GM13976 (cell line): ENCODE data around the gene MAPT.

Experiments
- DNase-seq: peaks from one replicate; pipeline ENCODE4 v3.0.0; 2012; ENCODE audit warnings: low spot score
- CTCF ChIP-seq: IDR thresholded peaks from 2 replicates; pipeline ENCODE4 v1.5.1; 2012; ENCODE audit warnings: borderline replicate concordance, mild to moderate bottlenecking; ENCODE audit not compliant: insufficient read depth; ENCODE audit errors: extremely low read depth, missing control alignments, control extremely low read depth
- in situ Hi-C: fragments of 300-500 bp; cut with MboI; formaldehyde crosslinking; loops from one replicate; pipeline ENCODE4 v1.12.0; 2022; ENCODE audit warnings: low sequenced_read_pairs, mixed read lengths, inconsistent platforms; ENCODE audit not compliant: unreplicated experiment

MAPT gene

GRCh38 chr17:45894022-45894784 is at the start of gene MAPT:
Gene MAPT, plus strand, starts transcription at chr17:45894554. Its CDS starts 67,784 bp downstream, at chr17:45962338.
- in situ Hi-C loops: no loop called here
- DNase-seq: peak; percentile 98
- peak; percentile 91 for TF ChIP-seq CTCF

GRCh38 chr17:45844695-45845375 is 49.5 kb upstream of the MAPT start, which contains the start of gene SPPL2C:
Gene SPPL2C, plus strand, starts transcription at chr17:45844881. Its CDS starts 26 bp downstream, at chr17:45844907.
- in situ Hi-C loops: loop anchor here (25.0 kb wide), 2 partner anchors 433 to 633 kb away; partner anchors contain the start of gene FMNL1
- no peak for TF ChIP-seq CTCF
- no peak for DNase-seq

GRCh38 chr17:45845376-45846185 is 48.8 kb upstream of the MAPT start:
- DNase-seq: no peak
- TF ChIP-seq CTCF: no peak
- in situ Hi-C loops: loop anchor here (25.0 kb wide), 2 partner anchors 433 to 633 kb away; partner anchors contain the start of gene FMNL1

DNA sequence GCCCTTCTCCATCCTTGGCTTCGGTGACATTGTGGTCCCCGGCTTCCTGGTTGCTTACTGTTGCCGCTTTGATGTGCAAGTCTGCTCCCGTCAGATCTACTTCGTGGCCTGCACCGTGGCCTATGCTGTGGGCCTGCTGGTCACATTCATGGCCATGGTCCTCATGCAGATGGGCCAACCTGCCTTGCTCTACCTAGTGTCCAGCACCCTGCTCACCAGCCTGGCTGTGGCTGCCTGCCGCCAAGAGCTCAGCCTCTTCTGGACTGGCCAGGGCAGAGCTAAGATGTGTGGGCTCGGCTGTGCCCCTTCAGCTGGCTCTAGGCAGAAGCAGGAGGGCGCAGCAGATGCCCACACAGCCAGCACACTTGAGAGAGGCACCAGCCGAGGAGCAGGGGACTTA is 48.1 kb upstream of the MAPT start:
- TF ChIP-seq CTCF: no peak
- no peak for DNase-seq
- in situ Hi-C loops: loop anchor here (25.0 kb wide), 2 partner anchors 434 to 634 kb away; partner anchors contain the start of gene FMNL1

DNA sequence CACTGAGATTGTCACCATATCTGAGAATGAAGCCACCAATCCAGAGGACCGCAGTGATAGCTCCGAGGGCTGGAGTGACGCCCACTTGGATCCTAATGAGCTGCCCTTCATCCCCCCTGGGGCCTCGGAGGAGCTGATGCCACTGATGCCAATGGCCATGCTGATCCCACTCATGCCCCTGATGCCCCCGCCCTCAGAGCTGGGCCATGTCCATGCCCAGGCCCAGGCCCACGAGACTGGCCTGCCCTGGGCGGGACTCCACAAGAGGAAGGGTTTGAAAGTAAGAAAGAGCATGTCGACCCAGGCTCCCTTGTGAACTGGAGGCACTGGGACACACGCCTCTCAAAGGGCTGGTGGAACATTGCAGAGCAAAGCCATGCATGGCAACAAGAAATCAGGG is 47.7 kb upstream of the MAPT start:
- TF ChIP-seq CTCF: no peak
- DNase-seq: no peak
- in situ Hi-C loops: loop anchor here (25.0 kb wide), 2 partner anchors 434 to 634 kb away; partner anchors contain the start of gene FMNL1

- in situ Hi-C loops: loop anchor here (25.0 kb wide), 2 partner anchors 435 to 635 kb away; partner anchors contain the start of gene FMNL1
- no peak for TF ChIP-seq CTCF
Observed at GRCh38 chr17:45847101-45847500, 47.3 kb upstream of the MAPT start.

More at GRCh38 chr17:45847101-45847500, 47.3 kb upstream of the MAPT start:
- DNase-seq: no peak
